Measurements from ENCODE around the gene ZNF683.

ZNF683 gene

GRCh38 chr1:26410706-26411623 lies 38.4 kb upstream of the ZNF683 start, which contains the start of gene LIN28A:
LIN28A (plus strand) TSS chr1:26410817; CDS start chr1:26410892, 75 bp downstream.
- no peak for TF ChIP-seq CTCF (IDR thresholded peaks at IDR 0.05; ENCODE audit: insufficient read depth, low read depth, low read length, missing control alignments)
- no peak within 1 kb of the TSS for H3K4me3 ChIP-seq (ENCODE audit: low read length)
- DNase-seq (ENCODE audit: low read depth): no peak

GRCh38 chr1:26409191-26409807 lies 36.7 kb upstream of the ZNF683 start:
- no peak overlapping the region for H3K4me3 ChIP-seq (ENCODE audit: low read length)
- no peak for DNase-seq (ENCODE audit: low read depth)

GRCh38 chr1:26408604-26409003 lies 36.1 kb upstream of the ZNF683 start:
- DNase-seq (ENCODE audit: low read depth): peak; percentile 80
- no peak for TF ChIP-seq CTCF (IDR thresholded peaks at IDR 0.05; ENCODE audit: insufficient read depth, low read depth, low read length, missing control alignments)
- no peak overlapping the region for H3K4me3 ChIP-seq (ENCODE audit: low read length)

More at GRCh38 chr1:26409191-26409807, 36.7 kb upstream of the ZNF683 start:
- TF ChIP-seq CTCF (IDR thresholded peaks at IDR 0.05; ENCODE audit: insufficient read depth, low read depth, low read length, missing control alignments): no peak

GRCh38 chr1:26405281-26405915 lies 32.8 kb upstream of the ZNF683 start:
- DNase-seq (ENCODE audit: low read depth): no peak
- TF ChIP-seq CTCF (IDR thresholded peaks at IDR 0.05; ENCODE audit: insufficient read depth, low read depth, low read length, missing control alignments): no peak
- H3K4me3 ChIP-seq (ENCODE audit: low read length): no peak overlapping the region

- peak; percentile 50 for DNase-seq (ENCODE audit: low read depth)
- TF ChIP-seq CTCF (IDR thresholded peaks at IDR 0.05; ENCODE audit: insufficient read depth, low read depth, low read length, missing control alignments): no peak
- no peak overlapping the region for H3K4me3 ChIP-seq (ENCODE audit: low read length)
These were observed 32.1 kb upstream of the ZNF683 start for GRCh38 chr1:26404641-26405040.

- no peak overlapping the region for H3K4me3 ChIP-seq (ENCODE audit: low read length)
- no peak for TF ChIP-seq CTCF (IDR thresholded peaks at IDR 0.05; ENCODE audit: insufficient read depth, low read depth, low read length, missing control alignments)
- DNase-seq (ENCODE audit: low read depth): no peak
These were observed 31.1 kb upstream of the ZNF683 start for GRCh38 chr1:26403656-26404055.
